Neural cell (in vitro differentiated cells): Measurements from ENCODE around the gene DNA2. TPM values are rescaled to one million over a fixed set of nuclear protein-coding genes. Genes with fewer than 3 reads are reported as not detected.

Experiments
- H2AFZ ChIP-seq: fragments of 200-600, 300-800 bp; sonication (generic), shearing (Covaris generic); 2 replicates; pipeline ENCODE4 v1.6.0; 2014; ENCODE audit warnings: low read depth, mild to moderate bottlenecking, antibody characterized with exemption, low read length, moderate library complexity
- H3F3A ChIP-seq: fragments of 200-600 bp; shearing (Covaris generic); 2 replicates; pipeline ENCODE4 v1.6.1; 2016; ENCODE audit warnings: mild to moderate bottlenecking, moderate library complexity, mixed read lengths, antibody characterized with exemption, low read length; ENCODE audit not compliant: insufficient read depth, poor library complexity, severe bottlenecking
- H3K27ac ChIP-seq: fragments of 200-600, 300-800 bp; sonication (generic), shearing (Covaris generic); 2 replicates; pipeline ENCODE4 v1.5.1; 2014; ENCODE audit warnings: mild to moderate bottlenecking, low read length, moderate library complexity
- H3K27me3 ChIP-seq: fragments of 300-800, 200-600 bp; sonication (generic), shearing (Covaris generic); 2 replicates; pipeline ENCODE4 v1.6.0; 2014; ENCODE audit warnings: mild to moderate bottlenecking, low read depth, low read length, moderate library complexity; ENCODE audit not compliant: insufficient read depth
- H3K36me3 ChIP-seq: fragments of 300-800, 200-600 bp; sonication (generic), shearing (Covaris generic); 2 replicates; pipeline ENCODE4 v1.5.1; 2014; ENCODE audit warnings: mild to moderate bottlenecking, antibody characterized with exemption, low read length, moderate library complexity; ENCODE audit not compliant: insufficient read depth
- H3K4me2 ChIP-seq: fragments of 300-800, 200-600 bp; sonication (generic), shearing (Covaris generic); 2 replicates; pipeline ENCODE4 v1.6.0; 2014; ENCODE audit warnings: mild to moderate bottlenecking, low read length
- H3K4me3 ChIP-seq: fragments of 300-800, 200-600 bp; sonication (generic), shearing (Covaris generic); 2 replicates; pipeline ENCODE4 v1.5.1; 2014; ENCODE audit warnings: mild to moderate bottlenecking, low read length, moderate library complexity
- H3K79me2 ChIP-seq: fragments of 200-600 bp; shearing (Covaris generic); replicated peaks from 2 replicates; pipeline ENCODE4 v1.6.0; 2014; ENCODE audit warnings: mild to moderate bottlenecking, low read length, moderate library complexity; ENCODE audit not compliant: insufficient read depth
- H3K9ac ChIP-seq: fragments of 300-800, 200-600 bp; sonication (generic), shearing (Covaris generic); 2 replicates; pipeline ENCODE4 v1.6.1; 2016; ENCODE audit warnings: mild to moderate bottlenecking, low read length, mixed read lengths
- H3K9me2 ChIP-seq: fragments of 200-600 bp; shearing (Covaris generic); 2 replicates; pipeline ENCODE4 v1.6.1; 2016; ENCODE audit warnings: mild to moderate bottlenecking, low read length, mixed read lengths; ENCODE audit not compliant: insufficient read depth
- H3K9me3 ChIP-seq: fragments of 200-600, 300-800 bp; sonication (generic), shearing (Covaris generic); 2 replicates; pipeline ENCODE4 v1.6.1; 2016; ENCODE audit warnings: mild to moderate bottlenecking, mixed run types, low read length, moderate library complexity, mixed read lengths
- H4K20me1 ChIP-seq: fragments of 200-600 bp; shearing (Covaris generic); 2 replicates; pipeline ENCODE4 v1.6.1; 2016; ENCODE audit warnings: mild to moderate bottlenecking, mixed run types; ENCODE audit not compliant: insufficient read depth
- CTCF ChIP-seq: fragments of 450-650 bp; IDR thresholded peaks from 2 replicates; pipeline ENCODE4 v1.5.1; 2014; ENCODE audit warnings: antibody characterized with exemption, mild to moderate bottlenecking, moderate library complexity; ENCODE audit not compliant: poor library complexity, severe bottlenecking
- EP300 ChIP-seq: fragments of 450-650 bp; conservative IDR thresholded peaks from 2 replicates; pipeline ENCODE4 v1.6.1; 2014; ENCODE audit warnings: antibody characterized with exemption, mild to moderate bottlenecking, moderate library complexity; ENCODE audit not compliant: poor library complexity, severe bottlenecking
- EZH2 ChIP-seq: fragments of 200-600, 300-800 bp; shearing (Covaris generic), sonication (generic); IDR thresholded peaks from 2 replicates; pipeline ENCODE4 v1.6.1; 2014; ENCODE audit warnings: antibody characterized with exemption, low read length, borderline replicate concordance, mild to moderate bottlenecking; ENCODE audit not compliant: insufficient read depth, poor library complexity, severe bottlenecking
- MXI1 ChIP-seq: fragments of 450-650 bp; conservative IDR thresholded peaks from 2 replicates; pipeline ENCODE4 v1.6.1; 2014; ENCODE audit warnings: antibody characterized with exemption, mild to moderate bottlenecking; ENCODE audit not compliant: poor library complexity, severe bottlenecking
- POLR2AphosphoS5 ChIP-seq: IDR thresholded peaks from 2 replicates; pipeline ENCODE4 v1.6.1; 2012
- RAD21 ChIP-seq: fragments of 450-650 bp; conservative IDR thresholded peaks from 2 replicates; pipeline ENCODE4 v1.6.1; 2014; ENCODE audit warnings: antibody characterized with exemption, mild to moderate bottlenecking, moderate library complexity
- REST ChIP-seq: IDR thresholded peaks from 2 replicates; pipeline ENCODE4 v1.6.1; 2012; ENCODE audit warnings: borderline replicate concordance
- SMC3 ChIP-seq: fragments of 450-650 bp; conservative IDR thresholded peaks from 2 replicates; pipeline ENCODE4 v1.6.1; 2014; ENCODE audit warnings: antibody characterized with exemption, mild to moderate bottlenecking, moderate library complexity; ENCODE audit not compliant: poor library complexity
- TAF1 ChIP-seq: IDR thresholded peaks from 2 replicates; pipeline ENCODE4 v1.6.1; 2012; ENCODE audit warnings: low read depth
- polyA plus RNA-seq: library from polyadenylated mRNA; depleted of rRNA; stranded (reverse); fragments of >200 nt; gene quantifications from 2 replicates; pipeline ENCODE4 v1.2.3, GENCODE V29; 2014

The DNA2 gene
- polyA plus RNA-seq, 1 donor from 2014 or later: 15.2 TPM

GRCh38 chr10:68403701-68404100 lies 68.1 kb downstream of the DNA2 start:
- Histone ChIP-seq H3K27ac (no peak overlapping the region), H3K9me3 (no peaks in the 10 kb centered on the region), H3K4me3 (no peak overlapping the region), H3F3A (peaks cover 4% of the 10 kb centered on the region), H3K79me2 (peaks cover 47% of the 10 kb centered on the region), H4K20me1 (no peaks in the 10 kb centered on the region), H3K9me2 (no peaks in the 10 kb centered on the region), H3K9ac (no peak overlapping the region), H3K4me2 (no peak overlapping the region), H3K27me3 (no peaks in the 10 kb centered on the region), H2AFZ (no peak overlapping the region), H3K36me3 (no peaks in the 10 kb centered on the region)
- no peak for TF ChIP-seq RAD21

GRCh38 chr10:68402276-68402675 lies 69.5 kb downstream of the DNA2 start:
- peaks cover 47% of the 10 kb centered on the region for H3K79me2 ChIP-seq
- no peaks in the 10 kb centered on the region for H3K36me3 ChIP-seq
- H4K20me1 ChIP-seq: no peaks in the 10 kb centered on the region

More at GRCh38 chr10:68402276-68402675, 69.5 kb downstream of the DNA2 start:
- no peaks in the 10 kb centered on the region for H3K9me3 ChIP-seq
- H3K4me2 ChIP-seq: no peak overlapping the region
- H3K9me2 ChIP-seq: no peaks in the 10 kb centered on the region
- no peak overlapping the region for H3K9ac ChIP-seq
- TF ChIP-seq POLR2AphosphoS5: no peak
- TF ChIP-seq REST: no peak
- TF ChIP-seq EP300: no peak
- TF ChIP-seq TAF1: no peak
- TF ChIP-seq MXI1: no peak
- TF ChIP-seq RAD21: no peak
- no peak for TF ChIP-seq CTCF
- TF ChIP-seq SMC3: no peak
- no peak for TF ChIP-seq EZH2
- no peak overlapping the region for H3K27ac ChIP-seq
- H3K4me3 ChIP-seq: no peak overlapping the region
- H3K27me3 ChIP-seq: no peaks in the 10 kb centered on the region
- peaks cover 4% of the 10 kb centered on the region for H3F3A ChIP-seq
- H2AFZ ChIP-seq: no peak overlapping the region
